Activated B cell treated with CpG ODN at 0.5 μM for 24 hours (primary cell): Measurements from ENCODE around the gene XPNPEP2. TPM values are rescaled to one million over a fixed set of nuclear protein-coding genes. Genes with fewer than 3 reads are reported as not detected.

Experiments
- ATAC-seq: fragments of 200-7000 bp; cut with Tn5 transposase; one replicate; pipeline ENCODE4 v1.10.0; 2021; ENCODE audit warnings: low read depth, mild to moderate bottlenecking, moderate library complexity
- CTCF ChIA-PET: fragments of 350-600 bp; sonication (Branson Sonifier 250); formaldehyde crosslinking; loops from one replicate; lab custom pipeline; 2021; ENCODE audit warnings: antibody characterized with exemption; lab: Charles Lee
- POLR2A ChIA-PET: fragments of 350-600 bp; sonication (Branson Sonifier 250); formaldehyde crosslinking; loops from one replicate; lab custom pipeline; 2021; ENCODE audit warnings: antibody characterized with exemption; lab: Charles Lee
- DNase-seq: peaks from one replicate; pipeline ENCODE4 v3.0.0; 2022
- H3K27ac Mint-ChIP-seq: one replicate; pipeline ENCODE4 v1.8.0; 2020; ENCODE audit warnings: mixed read lengths
- H3K27me3 Mint-ChIP-seq: one replicate; pipeline ENCODE4 v1.8.0; 2021; ENCODE audit warnings: mixed read lengths
- H3K36me3 Mint-ChIP-seq: one replicate; pipeline ENCODE4 v1.8.0; 2021; ENCODE audit warnings: low read depth, mixed read lengths
- H3K4me1 Mint-ChIP-seq: one replicate; pipeline ENCODE4 v1.8.0; 2021; ENCODE audit warnings: mixed read lengths
- H3K4me3 Mint-ChIP-seq: one replicate; pipeline ENCODE4 v1.8.0; 2020; ENCODE audit warnings: mild to moderate bottlenecking, mixed read lengths
- H3K9me3 Mint-ChIP-seq: one replicate; pipeline ENCODE4 v1.8.0; 2020; ENCODE audit warnings: mixed read lengths
- CTCF ChIP-seq: fragments of 200-600 bp; IDR thresholded peaks from one replicate; pipeline ENCODE4 v1.8.0; 2022; ENCODE audit warnings: antibody characterized with exemption, mild to moderate bottlenecking
- intact Hi-C: fragments of 100-400 bp; cut with micrococcal nuclease; formaldehyde crosslinking; loops from one replicate; pipeline ENCODE4 v1.15.1; 2024
- total RNA-seq: library from RNA; stranded (reverse); gene quantifications from 2 replicates; pipeline ENCODE4 v1.2.3, GENCODE V29; 2022

XPNPEP2 gene
- total RNA-seq, 1 donor from 2014 or later: 0.07 TPM

- Mint-ChIP-seq H3K4me1 (no peaks in the 10 kb centered on the region), H3K27ac (no peak overlapping the region), H3K27me3 (no peaks in the 10 kb centered on the region), H3K4me3 (no peak overlapping the region), H3K9me3 (no peaks in the 10 kb centered on the region), H3K36me3 (no peaks in the 10 kb centered on the region)
- no peak for DNase-seq
- ChIA-PET CTCF (no interaction called here), POLR2A (no interaction called here)
- intact Hi-C loops: no loop called here
- TF ChIP-seq CTCF: no peak
- no peak for ATAC-seq
Measured at GRCh38 chrX:129700536-129700935, 38.2 kb upstream of the XPNPEP2 start.

GRCh38 chrX:129701624-129702069, 37.1 kb upstream of the XPNPEP2 start:
- Mint-ChIP-seq H3K4me1 (no peaks in the 10 kb centered on the region), H3K27me3 (no peaks in the 10 kb centered on the region), H3K27ac (no peak overlapping the region), H3K36me3 (no peaks in the 10 kb centered on the region), H3K9me3 (no peaks in the 10 kb centered on the region), H3K4me3 (no peak overlapping the region)
- DNase-seq: no peak
- intact Hi-C loops: no loop called here
- ChIA-PET POLR2A (no interaction called here), CTCF (no interaction called here)
- no peak for TF ChIP-seq CTCF
- no peak for ATAC-seq

GRCh38 chrX:129704491-129704890, 34.3 kb upstream of the XPNPEP2 start:
- no peaks in the 10 kb centered on the region for H3K4me1 Mint-ChIP-seq
- H3K9me3 Mint-ChIP-seq: no peaks in the 10 kb centered on the region
- peaks cover 2% of the 10 kb centered on the region for H3K27me3 Mint-ChIP-seq
- intact Hi-C loops: no loop called here
- no peaks in the 10 kb centered on the region for H3K36me3 Mint-ChIP-seq
- CTCF ChIA-PET: no interaction called here
- TF ChIP-seq CTCF: no peak
- DNase-seq (no peak), ATAC-seq (no peak)
- no peak overlapping the region for H3K27ac Mint-ChIP-seq
- H3K4me3 Mint-ChIP-seq: no peak overlapping the region
- POLR2A ChIA-PET: no interaction called here

GRCh38 chrX:129705377-129705925, 33.3 kb upstream of the XPNPEP2 start:
- ChIA-PET CTCF (no interaction called here), POLR2A (no interaction called here)
- Mint-ChIP-seq H3K27ac (no peak overlapping the region), H3K4me1 (no peaks in the 10 kb centered on the region), H3K36me3 (no peaks in the 10 kb centered on the region), H3K27me3 (peaks cover 2% of the 10 kb centered on the region), H3K4me3 (no peak overlapping the region), H3K9me3 (no peaks in the 10 kb centered on the region)
- TF ChIP-seq CTCF: no peak
- ATAC-seq: no peak
- intact Hi-C loops: no loop called here
- DNase-seq: no peak

GRCh38 chrX:129705988-129706387, 32.8 kb upstream of the XPNPEP2 start:
- intact Hi-C loops: no loop called here
- POLR2A ChIA-PET: no interaction called here
- no peaks in the 10 kb centered on the region for H3K36me3 Mint-ChIP-seq
- H3K4me3 Mint-ChIP-seq: no peak overlapping the region
- ATAC-seq (no peak), DNase-seq (no peak)
- H3K27ac Mint-ChIP-seq: no peak overlapping the region
- TF ChIP-seq CTCF: no peak
- CTCF ChIA-PET: no interaction called here
- H3K9me3 Mint-ChIP-seq: no peaks in the 10 kb centered on the region
- H3K4me1 Mint-ChIP-seq: no peaks in the 10 kb centered on the region
- H3K27me3 Mint-ChIP-seq: peaks cover 2% of the 10 kb centered on the region
